ENCODE data around the gene ODAD3. TPM values are rescaled to one million over a fixed set of nuclear protein-coding genes. Genes with fewer than 3 reads are reported as not detected.

Gene ODAD3
- total and polyA plus RNA-seq, 2 of the 13 experiments (the other 11 are each of a cell fraction or from before 2014, with no cell fraction given) = 0.04 to 0.08 TPM

DNA sequence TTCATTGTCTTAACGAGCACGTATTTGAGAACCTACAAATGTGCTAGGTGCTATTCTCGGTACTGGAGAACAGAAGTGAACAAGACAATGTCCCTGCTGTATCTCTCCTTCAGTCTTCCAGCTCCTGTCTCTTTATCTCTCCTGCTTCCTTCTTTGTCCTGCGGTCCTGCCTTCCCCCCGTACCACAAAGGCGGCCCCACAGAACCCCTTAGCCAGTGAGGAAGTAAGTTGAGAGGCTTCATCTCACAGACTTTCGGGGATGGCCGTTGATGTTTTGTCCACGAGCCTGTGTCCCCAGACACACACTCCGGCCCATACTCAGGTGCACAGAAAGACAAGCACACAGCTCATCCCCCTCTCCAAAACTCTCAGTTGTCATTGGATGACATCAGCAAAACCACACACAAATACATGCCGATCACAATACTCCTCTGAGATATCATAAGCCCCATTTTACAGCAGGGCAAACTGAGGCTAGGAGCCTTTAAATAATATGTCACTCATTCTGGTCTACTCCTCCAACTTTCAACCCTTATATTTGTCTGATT is 61.0 kb downstream of the ODAD3 start:
- Histone ChIP-seq H2AFZ (ENCODE audit: low read length) (no peak overlapping the region), H3K9me3 (ENCODE audit: low read length) (no peaks in the 10 kb centered on the region), H3K4me2 (ENCODE audit: low read depth, low read length) (peak overlapping the region; percentile 92), H3K27me3 (ENCODE audit: control insufficient read depth in 1 of 2, insufficient read depth in 2 of 2, low read length in 2 of 2) (no peaks in the 10 kb centered on the region; a peak in 1 of 5 replicates), H3K79me2 (ENCODE audit: insufficient read depth, low read length) (peaks cover 12% of the 10 kb centered on the region), H3K9ac (ENCODE audit: insufficient read depth, low read depth, low read length) (peak overlapping the region; percentile 86), H3K27ac (ENCODE audit: extremely low read length, insufficient read depth, low read length) (peak overlapping the region; percentile 95), H3K4me3 (replicated peaks in 1 of 3; ENCODE audit: insufficient read depth in 1 of 3, low read depth in 2 of 3, low read length in 3 of 3) (peak overlapping the region; percentile 69 to 80 (median 75)), H4K20me1 (ENCODE audit: insufficient read depth, low read length) (no peaks in the 10 kb centered on the region), H3K4me1 (ENCODE audit: insufficient read depth, low read length) (peaks cover 35% of the 10 kb centered on the region), H3K36me3 (replicated peaks in 1 of 2; ENCODE audit: control insufficient read depth in 1 of 2, insufficient read depth in 2 of 2, low read length in 2 of 2) (peaks cover 1 to 13% of the 10 kb centered on the region in 2 experiments; a peak in 2 of 5 replicates)
- intact Hi-C loops (cut with micrococcal nuclease; ENCODE audit: unreplicated experiment) = loop anchor here (1.0 kb wide), 1 partner anchor 30 kb away; no protein-coding TSS in a partner anchor
- DNase-seq (ENCODE audit: low spot score) (no peak), FAIRE-seq (no peak), ATAC-seq (no peak)
- WGBS (ENCODE audit: low lambda C conversion rate) = 62% methylated on average over 11 of the region's 11 CpGs
- ChIA-PET CTCF (ENCODE audit: low intra/inter-chr PET ratio, low total read pairs) (no interaction called here), POLR2A (interaction anchor here (0.7 to 3.3 kb wide), 29 partner anchors 10 to 231 kb away, joined by 3 to 68 read pairs (median 6); partner anchors contain the start of genes CCDC159, ECSIT, ELOF1 and EPOR)
- BruUV-seq (replicated peaks) = no TSS peak
- in situ Hi-C loops (cut with HindIII; ENCODE audit: extremely low pct_ligation_motif_present, low pct_unique_long_range_greater_than_20kb) = no loop called here
- TF ChIP-seq ZNF124 (CRISPR knock-in tag; IDR thresholded peaks at IDR 0.05) = no peak
- no peak for TF ChIP-seq TEAD2 (CRISPR knock-in tag; IDR thresholded peaks at IDR 0.05)
- TF ChIP-seq, protein P1, sequence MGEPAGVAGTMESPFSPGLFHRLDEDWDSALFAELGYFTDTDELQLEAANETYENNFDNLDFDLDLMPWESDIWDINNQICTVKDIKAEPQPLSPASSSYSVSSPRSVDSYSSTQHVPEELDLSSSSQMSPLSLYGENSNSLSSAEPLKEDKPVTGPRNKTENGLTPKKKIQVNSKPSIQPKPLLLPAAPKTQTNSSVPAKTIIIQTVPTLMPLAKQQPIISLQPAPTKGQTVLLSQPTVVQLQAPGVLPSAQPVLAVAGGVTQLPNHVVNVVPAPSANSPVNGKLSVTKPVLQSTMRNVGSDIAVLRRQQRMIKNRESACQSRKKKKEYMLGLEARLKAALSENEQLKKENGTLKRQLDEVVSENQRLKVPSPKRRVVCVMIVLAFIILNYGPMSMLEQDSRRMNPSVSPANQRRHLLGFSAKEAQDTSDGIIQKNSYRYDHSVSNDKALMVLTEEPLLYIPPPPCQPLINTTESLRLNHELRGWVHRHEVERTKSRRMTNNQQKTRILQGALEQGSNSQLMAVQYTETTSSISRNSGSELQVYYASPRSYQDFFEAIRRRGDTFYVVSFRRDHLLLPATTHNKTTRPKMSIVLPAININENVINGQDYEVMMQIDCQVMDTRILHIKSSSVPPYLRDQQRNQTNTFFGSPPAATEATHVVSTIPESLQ (CRISPR knock-in tag; conservative IDR thresholded peaks at IDR 0.05) = no peak
- no peak for TF ChIP-seq SOX13 (IDR thresholded peaks at IDR 0.05)
- TF ChIP-seq SOX13 (CRISPR knock-in tag; conservative IDR thresholded peaks at IDR 0.05 in 1 of 2, IDR thresholded peaks at IDR 0.05 in 1 of 2) = no peak
- TF ChIP-seq, protein P2, sequence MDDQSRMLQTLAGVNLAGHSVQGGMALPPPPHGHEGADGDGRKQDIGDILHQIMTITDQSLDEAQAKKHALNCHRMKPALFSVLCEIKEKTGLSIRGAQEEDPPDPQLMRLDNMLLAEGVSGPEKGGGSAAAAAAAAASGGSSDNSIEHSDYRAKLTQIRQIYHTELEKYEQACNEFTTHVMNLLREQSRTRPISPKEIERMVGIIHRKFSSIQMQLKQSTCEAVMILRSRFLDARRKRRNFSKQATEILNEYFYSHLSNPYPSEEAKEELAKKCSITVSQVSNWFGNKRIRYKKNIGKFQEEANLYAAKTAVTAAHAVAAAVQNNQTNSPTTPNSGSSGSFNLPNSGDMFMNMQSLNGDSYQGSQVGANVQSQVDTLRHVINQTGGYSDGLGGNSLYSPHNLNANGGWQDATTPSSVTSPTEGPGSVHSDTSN (CRISPR knock-in tag; IDR thresholded peaks at IDR 0.05; ENCODE audit: borderline replicate concordance) = no peak
- TF ChIP-seq ZNF547 (CRISPR knock-in tag; IDR thresholded peaks at IDR 0.05) = no peak
- TF ChIP-seq ZNF143 (CRISPR knock-in tag; IDR thresholded peaks at IDR 0.05) = no peak
- TF ChIP-seq ZNF205 (CRISPR knock-in tag; IDR thresholded peaks at IDR 0.05) = 0 out of 2 replicates have a peak, but pooled peaks have one; percentile 3
- TF ChIP-seq, protein P3, sequence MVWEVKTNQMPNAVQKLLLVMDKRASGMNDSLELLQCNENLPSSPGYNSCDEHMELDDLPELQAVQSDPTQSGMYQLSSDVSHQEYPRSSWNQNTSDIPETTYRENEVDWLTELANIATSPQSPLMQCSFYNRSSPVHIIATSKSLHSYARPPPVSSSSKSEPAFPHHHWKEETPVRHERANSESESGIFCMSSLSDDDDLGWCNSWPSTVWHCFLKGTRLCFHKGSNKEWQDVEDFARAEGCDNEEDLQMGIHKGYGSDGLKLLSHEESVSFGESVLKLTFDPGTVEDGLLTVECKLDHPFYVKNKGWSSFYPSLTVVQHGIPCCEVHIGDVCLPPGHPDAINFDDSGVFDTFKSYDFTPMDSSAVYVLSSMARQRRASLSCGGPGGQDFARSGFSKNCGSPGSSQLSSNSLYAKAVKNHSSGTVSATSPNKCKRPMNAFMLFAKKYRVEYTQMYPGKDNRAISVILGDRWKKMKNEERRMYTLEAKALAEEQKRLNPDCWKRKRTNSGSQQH (CRISPR knock-in tag; IDR thresholded peaks at IDR 0.05; ENCODE audit: low read depth) = no peak
- TF ChIP-seq SCMH1 (CRISPR knock-in tag; IDR thresholded peaks at IDR 0.05; ENCODE audit: borderline replicate concordance) = no peak
- TF ChIP-seq ZNF230 (CRISPR knock-in tag; IDR thresholded peaks at IDR 0.05) = 0 out of 2 replicates have a peak, but pooled peaks have one; percentile 18
- TF ChIP-seq CHD4 (IDR thresholded peaks at IDR 0.05; ENCODE audit: borderline replicate concordance, low read length) = peak; percentile 99
- TF ChIP-seq, protein P4, sequence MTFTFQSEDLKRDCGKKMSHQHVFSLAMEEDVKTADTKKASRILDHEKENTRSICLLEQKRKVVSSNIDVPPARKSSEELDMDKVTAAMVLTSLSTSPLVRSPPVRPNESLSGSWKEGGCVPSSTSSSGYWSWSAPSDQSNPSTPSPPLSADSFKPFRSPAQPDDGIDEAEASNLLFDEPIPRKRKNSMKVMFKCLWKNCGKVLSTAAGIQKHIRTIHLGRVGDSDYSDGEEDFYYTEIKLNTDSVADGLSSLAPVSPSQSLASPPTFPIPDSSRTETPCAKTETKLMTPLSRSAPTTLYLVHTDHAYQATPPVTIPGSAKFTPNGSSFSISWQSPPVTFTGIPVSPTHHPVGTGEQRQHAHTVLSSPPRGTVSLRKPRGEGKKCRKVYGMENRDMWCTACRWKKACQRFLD (CRISPR knock-in tag; IDR thresholded peaks at IDR 0.05; ENCODE audit: borderline replicate concordance) = no peak
- TF ChIP-seq, protein P5, sequence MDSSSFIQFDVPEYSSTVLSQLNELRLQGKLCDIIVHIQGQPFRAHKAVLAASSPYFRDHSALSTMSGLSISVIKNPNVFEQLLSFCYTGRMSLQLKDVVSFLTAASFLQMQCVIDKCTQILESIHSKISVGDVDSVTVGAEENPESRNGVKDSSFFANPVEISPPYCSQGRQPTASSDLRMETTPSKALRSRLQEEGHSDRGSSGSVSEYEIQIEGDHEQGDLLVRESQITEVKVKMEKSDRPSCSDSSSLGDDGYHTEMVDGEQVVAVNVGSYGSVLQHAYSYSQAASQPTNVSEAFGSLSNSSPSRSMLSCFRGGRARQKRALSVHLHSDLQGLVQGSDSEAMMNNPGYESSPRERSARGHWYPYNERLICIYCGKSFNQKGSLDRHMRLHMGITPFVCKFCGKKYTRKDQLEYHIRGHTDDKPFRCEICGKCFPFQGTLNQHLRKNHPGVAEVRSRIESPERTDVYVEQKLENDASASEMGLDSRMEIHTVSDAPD (CRISPR knock-in tag; IDR thresholded peaks at IDR 0.05) = 0 out of 2 replicates have a peak, but pooled peaks have one; percentile 28
- TF ChIP-seq ZNF17 (CRISPR knock-in tag; IDR thresholded peaks at IDR 0.05) = no peak
- 0 out of 2 replicates have a peak, but pooled peaks have one; percentile 44 for TF ChIP-seq KDM5A (IDR thresholded peaks at IDR 0.05; ENCODE audit: borderline replicate concordance, low read length)
